HepG2 (cell line): Measurements from ENCODE around the gene PALS1. TPM values are rescaled to one million over a fixed set of nuclear protein-coding genes. Genes with fewer than 3 reads are reported as not detected.
A peak's percentile ranks its signal among the peaks of the same experiment; 100 is the strongest.

Experiments
- CC2D1A ChIP-seq: sonication (generic); formaldehyde crosslinking; IDR thresholded peaks from 2 replicates; pipeline ENCODE4 v1.8.1; 2023; ENCODE audit warnings: mild to moderate bottlenecking, missing genetic modification reagents
- EEA1 ChIP-seq: sonication (generic); formaldehyde crosslinking; IDR thresholded peaks from 2 replicates; pipeline ENCODE4 v1.5.1; 2020; ENCODE audit warnings: mild to moderate bottlenecking, missing genetic modification reagents, borderline replicate concordance
- FOXA1 ChIP-seq, 2 experiments: fragments of 450-650 bp in 1 of 2; sonication (generic) in 1 of 2; formaldehyde crosslinking in 1 of 2; IDR thresholded peaks; 2 replicates each; pipeline versions ENCODE4 v1.4.0 to v1.6.1; 2016 to 2020; ENCODE audit warnings: missing genetic modification reagents in 1 of 2
- HNRNPL ChIP-seq: fragments of 200-400 bp; formaldehyde crosslinking; IDR thresholded peaks from 2 replicates; pipeline ENCODE4 v1.6.1; 2017; ENCODE audit warnings: mild to moderate bottlenecking, low read depth, low read length
- KDM5B ChIP-seq: sonication (generic); formaldehyde crosslinking; IDR thresholded peaks from 2 replicates; pipeline ENCODE4 v1.4.0; 2020; ENCODE audit warnings: missing genetic modification reagents, mild to moderate bottlenecking, borderline replicate concordance
- KLF16 ChIP-seq, 2 experiments: sonication (generic) in 1 of 2; formaldehyde crosslinking in 1 of 2; IDR thresholded peaks; 2 replicates each; pipeline versions ENCODE4 v1.6.1 to v1.8.0; 2016 to 2023; ENCODE audit warnings: missing genetic modification reagents in 2 of 2, missing compliant biosample characterization in 1 of 2
- NCOA1 ChIP-seq: sonication (generic); formaldehyde crosslinking; IDR thresholded peaks from 2 replicates; pipeline ENCODE4 v1.9.0; 2021; ENCODE audit warnings: missing genetic modification reagents
- NFE2L1 ChIP-seq: sonication (generic); formaldehyde crosslinking; IDR thresholded peaks from 2 replicates; pipeline ENCODE4 v1.4.0; 2020; ENCODE audit warnings: missing genetic modification reagents, mild to moderate bottlenecking, borderline replicate concordance
- NR2C2 ChIP-seq: sonication (generic); formaldehyde crosslinking; IDR thresholded peaks from 2 replicates; pipeline ENCODE4 v1.4.0; 2020; ENCODE audit warnings: missing genetic modification reagents, mild to moderate bottlenecking, moderate library complexity, borderline replicate concordance
- RARA ChIP-seq: IDR thresholded peaks from 2 replicates; pipeline ENCODE4 v1.6.1; 2016; ENCODE audit warnings: missing genetic modification reagents, missing compliant biosample characterization
- ZBTB7A ChIP-seq: sonication (generic); formaldehyde crosslinking; IDR thresholded peaks from 2 replicates; pipeline ENCODE4 v1.8.0; 2022; ENCODE audit warnings: mild to moderate bottlenecking, missing genetic modification reagents
- ZNF232 ChIP-seq: sonication (generic); formaldehyde crosslinking; IDR thresholded peaks from 2 replicates; pipeline ENCODE4 v1.4.0; 2020; ENCODE audit warnings: missing genetic modification reagents, borderline replicate concordance
- ZSCAN9 ChIP-seq: IDR thresholded peaks from 2 replicates; pipeline ENCODE4 v1.6.1; 2016; ENCODE audit warnings: borderline replicate concordance
- polyA plus RNA-seq, 8 experiments: library from polyadenylated mRNA; depleted of rRNA in 3 of 8; stranded (reverse) in 7 of 8; unstranded in 1 of 8; fragments of >200 nt; fragmentation: Illumina TruSeq in 4 of 8; extraction: Trizol in 4 of 8; gene quantifications; 2 replicates each; pipeline versions ENCODE4 v1.2.1 to v1.2.3, GENCODE V29; 2011 to 2016; ENCODE audit warnings: low read depth in 4 of 8, missing spikeins in 1 of 8, mixed read lengths in 1 of 8; ENCODE audit not compliant: insufficient read depth in 1 of 8
- total RNA-seq, 5 experiments: library from RNA; depleted of rRNA; stranded (reverse); fragments of >200 nt; fragmentation: Illumina TruSeq; extraction: Trizol; gene quantifications; 2 replicates each; pipeline ENCODE4 v1.2.3, GENCODE V29; 2016; ENCODE audit warnings: low read depth in 1 of 5
- TF ChIP-seq, protein P1 (sequence below): sonication (generic); formaldehyde crosslinking; IDR thresholded peaks from 2 replicates; pipeline ENCODE4 v1.4.0; 2020; ENCODE audit warnings: mild to moderate bottlenecking, low read depth, missing genetic modification reagents
- TF ChIP-seq, protein P2 (sequence below): sonication (generic); formaldehyde crosslinking; IDR thresholded peaks from 2 replicates; pipeline ENCODE4 v1.4.0; 2020; ENCODE audit warnings: missing genetic modification reagents, borderline replicate concordance
- TF ChIP-seq, protein P3 (sequence below): sonication (generic); formaldehyde crosslinking; IDR thresholded peaks from 2 replicates; pipeline ENCODE4 v1.9.0; 2022; ENCODE audit warnings: low read depth, missing genetic modification reagents
- TF ChIP-seq, protein P4 (sequence below): IDR thresholded peaks from 2 replicates; pipeline ENCODE4 v1.6.1; 2012; ENCODE audit warnings: low read depth, low read length, improper control_type of control experiment

Gene PALS1
- total and polyA plus RNA-seq, 2 of the 13 experiments (the other 11 are each of a cell fraction or from before 2014, with no cell fraction given), result 8.8 to 20.0 TPM

DNA sequence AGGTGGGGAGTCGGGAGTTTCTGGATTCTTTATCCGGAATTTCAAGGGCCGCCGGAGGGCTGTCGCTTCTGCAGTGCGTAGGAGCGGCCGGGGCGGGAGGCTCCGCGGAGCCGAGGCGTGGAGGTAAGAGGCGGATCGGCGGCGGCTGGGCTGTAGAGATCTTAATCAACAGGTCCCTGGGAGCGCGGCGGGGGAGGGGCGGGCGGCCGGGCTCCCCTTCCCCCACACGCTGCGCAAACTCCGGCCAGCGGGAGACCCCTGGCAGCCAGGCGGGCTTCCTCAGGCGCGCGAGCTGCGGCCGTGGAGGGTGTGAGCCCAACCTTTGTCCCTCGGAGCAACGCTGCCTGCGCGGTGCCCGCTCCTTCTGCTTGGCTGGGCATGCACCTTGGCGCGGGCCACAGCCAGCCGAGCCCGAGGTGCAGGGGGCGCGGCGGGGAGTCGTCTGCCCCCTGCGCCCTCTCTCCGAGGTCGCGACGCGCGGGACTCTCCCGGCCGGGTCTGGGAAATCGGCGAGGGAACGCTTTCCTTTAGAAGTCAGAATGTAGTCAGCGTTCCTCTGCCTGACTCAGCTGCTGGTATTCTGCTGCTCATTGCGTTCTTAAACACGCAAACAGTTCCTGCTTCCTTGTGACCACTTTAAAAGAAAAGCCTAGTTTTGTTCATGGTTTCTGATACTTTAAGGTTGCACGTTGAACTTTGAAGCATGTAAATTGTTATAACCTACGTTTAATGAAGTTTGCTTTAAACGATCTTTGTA lies at the start of gene PALS1 (continued):
- TF ChIP-seq RARA (CRISPR knock-in tag), result peak; percentile 24; the same call in 1 of the 2 replicates
- peak; percentile 86; the same call in 1 of the 2 replicates for TF ChIP-seq ZNF232 (CRISPR knock-in tag)
- TF ChIP-seq, protein P1, sequence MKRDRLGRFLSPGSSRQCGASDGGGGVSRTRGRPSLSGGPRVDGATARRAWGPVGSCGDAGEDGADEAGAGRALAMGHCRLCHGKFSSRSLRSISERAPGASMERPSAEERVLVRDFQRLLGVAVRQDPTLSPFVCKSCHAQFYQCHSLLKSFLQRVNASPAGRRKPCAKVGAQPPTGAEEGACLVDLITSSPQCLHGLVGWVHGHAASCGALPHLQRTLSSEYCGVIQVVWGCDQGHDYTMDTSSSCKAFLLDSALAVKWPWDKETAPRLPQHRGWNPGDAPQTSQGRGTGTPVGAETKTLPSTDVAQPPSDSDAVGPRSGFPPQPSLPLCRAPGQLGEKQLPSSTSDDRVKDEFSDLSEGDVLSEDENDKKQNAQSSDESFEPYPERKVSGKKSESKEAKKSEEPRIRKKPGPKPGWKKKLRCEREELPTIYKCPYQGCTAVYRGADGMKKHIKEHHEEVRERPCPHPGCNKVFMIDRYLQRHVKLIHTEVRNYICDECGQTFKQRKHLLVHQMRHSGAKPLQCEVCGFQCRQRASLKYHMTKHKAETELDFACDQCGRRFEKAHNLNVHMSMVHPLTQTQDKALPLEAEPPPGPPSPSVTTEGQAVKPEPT (CRISPR knock-in tag), result 0 out of 2 replicates have a peak, but pooled peaks have one; percentile 62
- no peak for TF ChIP-seq FOXA1 (IDR thresholded peaks at IDR 0.05)
- TF ChIP-seq FOXA1 (CRISPR knock-in tag; IDR thresholded peaks at IDR 0.05), result 0 out of 2 replicates have a peak, but pooled peaks have one; percentile 10
- peak; percentile 78; the same call in 1 of the 2 replicates for TF ChIP-seq KDM5B (CRISPR knock-in tag)
- TF ChIP-seq, protein P2, sequence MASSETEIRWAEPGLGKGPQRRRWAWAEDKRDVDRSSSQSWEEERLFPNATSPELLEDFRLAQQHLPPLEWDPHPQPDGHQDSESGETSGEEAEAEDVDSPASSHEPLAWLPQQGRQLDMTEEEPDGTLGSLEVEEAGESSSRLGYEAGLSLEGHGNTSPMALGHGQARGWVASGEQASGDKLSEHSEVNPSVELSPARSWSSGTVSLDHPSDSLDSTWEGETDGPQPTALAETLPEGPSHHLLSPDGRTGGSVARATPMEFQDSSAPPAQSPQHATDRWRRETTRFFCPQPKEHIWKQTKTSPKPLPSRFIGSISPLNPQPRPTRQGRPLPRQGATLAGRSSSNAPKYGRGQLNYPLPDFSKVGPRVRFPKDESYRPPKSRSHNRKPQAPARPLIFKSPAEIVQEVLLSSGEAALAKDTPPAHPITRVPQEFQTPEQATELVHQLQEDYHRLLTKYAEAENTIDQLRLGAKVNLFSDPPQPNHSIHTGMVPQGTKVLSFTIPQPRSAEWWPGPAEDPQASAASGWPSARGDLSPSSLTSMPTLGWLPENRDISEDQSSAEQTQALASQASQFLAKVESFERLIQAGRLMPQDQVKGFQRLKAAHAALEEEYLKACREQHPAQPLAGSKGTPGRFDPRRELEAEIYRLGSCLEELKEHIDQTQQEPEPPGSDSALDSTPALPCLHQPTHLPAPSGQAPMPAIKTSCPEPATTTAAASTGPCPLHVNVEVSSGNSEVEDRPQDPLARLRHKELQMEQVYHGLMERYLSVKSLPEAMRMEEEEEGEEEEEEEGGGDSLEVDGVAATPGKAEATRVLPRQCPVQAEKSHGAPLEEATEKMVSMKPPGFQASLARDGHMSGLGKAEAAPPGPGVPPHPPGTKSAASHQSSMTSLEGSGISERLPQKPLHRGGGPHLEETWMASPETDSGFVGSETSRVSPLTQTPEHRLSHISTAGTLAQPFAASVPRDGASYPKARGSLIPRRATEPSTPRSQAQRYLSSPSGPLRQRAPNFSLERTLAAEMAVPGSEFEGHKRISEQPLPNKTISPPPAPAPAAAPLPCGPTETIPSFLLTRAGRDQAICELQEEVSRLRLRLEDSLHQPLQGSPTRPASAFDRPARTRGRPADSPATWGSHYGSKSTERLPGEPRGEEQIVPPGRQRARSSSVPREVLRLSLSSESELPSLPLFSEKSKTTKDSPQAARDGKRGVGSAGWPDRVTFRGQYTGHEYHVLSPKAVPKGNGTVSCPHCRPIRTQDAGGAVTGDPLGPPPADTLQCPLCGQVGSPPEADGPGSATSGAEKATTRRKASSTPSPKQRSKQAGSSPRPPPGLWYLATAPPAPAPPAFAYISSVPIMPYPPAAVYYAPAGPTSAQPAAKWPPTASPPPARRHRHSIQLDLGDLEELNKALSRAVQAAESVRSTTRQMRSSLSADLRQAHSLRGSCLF (CRISPR knock-in tag), result peak; percentile 68; the same call in 1 of the 2 replicates
- TF ChIP-seq, protein P3, sequence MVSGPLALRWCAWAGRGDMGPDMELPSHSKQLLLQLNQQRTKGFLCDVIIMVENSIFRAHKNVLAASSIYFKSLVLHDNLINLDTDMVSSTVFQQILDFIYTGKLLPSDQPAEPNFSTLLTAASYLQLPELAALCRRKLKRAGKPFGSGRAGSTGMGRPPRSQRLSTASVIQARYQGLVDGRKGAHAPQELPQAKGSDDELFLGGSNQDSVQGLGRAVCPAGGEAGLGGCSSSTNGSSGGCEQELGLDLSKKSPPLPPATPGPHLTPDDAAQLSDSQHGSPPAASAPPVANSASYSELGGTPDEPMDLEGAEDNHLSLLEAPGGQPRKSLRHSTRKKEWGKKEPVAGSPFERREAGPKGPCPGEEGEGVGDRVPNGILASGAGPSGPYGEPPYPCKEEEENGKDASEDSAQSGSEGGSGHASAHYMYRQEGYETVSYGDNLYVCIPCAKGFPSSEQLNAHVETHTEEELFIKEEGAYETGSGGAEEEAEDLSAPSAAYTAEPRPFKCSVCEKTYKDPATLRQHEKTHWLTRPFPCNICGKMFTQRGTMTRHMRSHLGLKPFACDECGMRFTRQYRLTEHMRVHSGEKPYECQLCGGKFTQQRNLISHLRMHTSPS (CRISPR knock-in tag), result peak; percentile 88
- TF ChIP-seq HNRNPL, result peak; percentile 75; the same call in 1 of the 2 replicates
- TF ChIP-seq ZBTB7A (CRISPR knock-in tag), result peak; percentile 79; the same call in 1 of the 2 replicates
- 0 out of 2 replicates have a peak, but pooled peaks have one; percentile 21 for TF ChIP-seq NR2C2 (CRISPR knock-in tag)
- no peak for TF ChIP-seq CC2D1A
- TF ChIP-seq KLF16 (CRISPR knock-in tag; IDR thresholded peaks at IDR 0.05), result peak in 1 of 2 experiments; percentile 47; a peak in 1 of 4 replicates
- TF ChIP-seq EEA1, result 0 out of 2 replicates have a peak, but pooled peaks have one; percentile 48
- peak; percentile 83; the same call in 1 of the 2 replicates for TF ChIP-seq NFE2L1 (CRISPR knock-in tag)
- no peak for TF ChIP-seq ZSCAN9 (CRISPR knock-in tag)
- TF ChIP-seq NCOA1, result peak; percentile 46; the same call in 1 of the 2 replicates
- TF ChIP-seq, protein P4, sequence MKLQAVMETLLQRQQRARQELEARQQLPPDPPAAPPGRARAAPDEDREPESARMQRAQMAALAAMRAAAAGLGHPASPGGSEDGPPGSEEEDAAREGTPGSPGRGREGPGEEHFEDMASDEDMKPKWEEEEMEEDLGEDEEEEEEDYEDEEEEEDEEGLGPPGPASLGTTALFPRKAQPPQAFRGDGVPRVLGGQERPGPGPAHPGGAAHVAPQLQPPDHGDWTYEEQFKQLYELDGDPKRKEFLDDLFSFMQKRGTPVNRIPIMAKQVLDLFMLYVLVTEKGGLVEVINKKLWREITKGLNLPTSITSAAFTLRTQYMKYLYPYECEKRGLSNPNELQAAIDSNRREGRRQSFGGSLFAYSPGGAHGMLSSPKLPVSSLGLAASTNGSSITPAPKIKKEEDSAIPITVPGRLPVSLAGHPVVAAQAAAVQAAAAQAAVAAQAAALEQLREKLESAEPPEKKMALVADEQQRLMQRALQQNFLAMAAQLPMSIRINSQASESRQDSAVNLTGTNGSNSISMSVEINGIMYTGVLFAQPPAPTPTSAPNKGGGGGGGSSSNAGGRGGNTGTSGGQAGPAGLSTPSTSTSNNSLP, result no peak
